HG02642 (cell line): ENCODE data around the gene SPATA2.
"Not testable (repeated sequence)": the region's sequence is repeated elsewhere in the genome, so short reads cannot be mapped to it uniquely, and the experiment has no call there.

Source experiments
- ATAC-seq: cut with Tn5 transposase; IDR thresholded peaks from one replicate; pipeline ENCODE4 v1.9.1; 2021; ENCODE audit warnings: mild to moderate bottlenecking; ENCODE audit not compliant: unreplicated experiment, poor library complexity

Gene SPATA2

DNA sequence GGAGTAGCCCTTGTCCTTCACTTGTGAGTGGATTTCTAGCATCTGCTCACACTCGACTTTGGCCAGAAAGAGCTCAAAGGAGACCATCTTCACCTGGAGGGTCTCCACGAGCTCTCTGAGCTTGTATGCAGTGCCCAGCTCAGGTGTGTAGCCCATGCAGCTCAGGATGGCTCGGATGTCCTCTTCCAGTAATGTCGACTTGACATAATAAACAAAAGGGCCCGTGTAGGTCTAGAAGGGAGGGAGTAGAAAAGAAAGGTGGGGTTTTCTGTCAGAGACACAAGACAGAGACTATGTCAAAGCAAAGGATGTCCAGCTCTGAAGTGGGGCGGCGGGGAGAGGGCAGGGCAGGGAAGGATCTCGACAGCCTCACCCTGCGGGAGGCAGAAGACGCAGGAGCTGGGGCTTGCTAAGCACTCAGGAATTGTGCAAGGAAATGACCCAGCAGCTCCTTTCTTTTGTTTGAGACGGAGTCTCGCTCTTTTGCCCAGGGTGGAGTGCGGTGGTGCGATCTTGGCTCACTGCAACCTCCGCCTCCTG lies 8.6 kb downstream of the SPATA2 start:
- ATAC-seq, result no peak

DNA sequence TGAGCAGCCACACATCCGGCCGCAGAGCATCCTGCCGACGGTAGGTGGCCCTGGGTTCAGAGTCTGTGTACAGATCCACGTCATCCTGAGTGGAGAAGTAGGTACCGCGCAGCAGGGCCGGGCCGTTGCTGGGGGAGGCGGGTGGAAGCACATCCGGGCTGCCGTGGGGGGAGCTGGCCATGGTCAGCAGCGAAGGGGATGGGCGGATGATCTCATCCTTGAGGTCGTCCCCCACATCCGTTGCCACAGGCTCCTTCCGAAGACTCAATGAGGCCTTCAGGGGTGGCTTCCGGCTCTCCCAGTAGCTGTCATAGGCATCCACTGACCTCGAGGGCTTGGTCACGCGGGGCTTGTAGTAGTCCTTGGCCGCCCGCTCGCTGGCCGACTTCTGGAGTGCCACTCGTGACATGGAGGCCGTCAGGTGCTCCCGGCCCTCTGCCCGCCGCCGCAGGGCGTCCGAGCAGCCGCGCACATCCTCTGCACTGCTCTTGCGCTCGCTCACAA lies 9.2 kb downstream of the SPATA2 start:
- ATAC-seq, result no peak

DNA sequence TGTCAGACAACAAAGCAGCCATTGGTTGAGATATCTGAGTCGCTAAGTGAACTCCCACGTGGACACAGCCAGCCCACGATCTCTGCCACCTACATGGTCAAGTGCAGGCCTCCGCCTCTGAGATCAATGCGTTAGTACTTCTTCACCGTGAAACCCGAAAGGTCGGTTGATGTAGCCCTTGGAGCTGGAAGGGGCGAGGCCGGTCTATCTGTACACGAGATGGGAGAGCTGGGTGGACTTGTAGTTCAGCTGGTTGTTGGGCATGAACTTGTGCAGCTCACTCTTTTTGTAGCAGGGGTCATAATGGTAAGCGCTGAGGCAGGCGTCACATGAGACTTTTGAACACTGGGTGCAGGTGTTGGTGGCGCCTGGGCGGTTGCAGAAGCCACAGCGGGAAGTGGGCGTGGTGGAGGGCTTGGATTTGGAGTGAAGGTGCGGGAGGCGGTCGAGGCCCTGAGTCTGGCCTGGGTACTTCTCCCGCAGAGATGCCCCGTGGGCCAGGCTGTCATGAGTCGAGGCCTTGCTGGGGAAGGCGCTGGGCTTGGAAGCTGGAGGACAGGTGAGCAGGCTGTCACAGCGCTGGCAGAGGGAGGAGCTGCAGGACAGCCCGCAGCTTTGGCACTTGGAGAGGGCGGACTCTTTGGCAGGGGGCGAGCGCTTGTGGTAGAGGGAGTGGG lies 9.8 kb downstream of the SPATA2 start:
- ATAC-seq, result no peak

DNA sequence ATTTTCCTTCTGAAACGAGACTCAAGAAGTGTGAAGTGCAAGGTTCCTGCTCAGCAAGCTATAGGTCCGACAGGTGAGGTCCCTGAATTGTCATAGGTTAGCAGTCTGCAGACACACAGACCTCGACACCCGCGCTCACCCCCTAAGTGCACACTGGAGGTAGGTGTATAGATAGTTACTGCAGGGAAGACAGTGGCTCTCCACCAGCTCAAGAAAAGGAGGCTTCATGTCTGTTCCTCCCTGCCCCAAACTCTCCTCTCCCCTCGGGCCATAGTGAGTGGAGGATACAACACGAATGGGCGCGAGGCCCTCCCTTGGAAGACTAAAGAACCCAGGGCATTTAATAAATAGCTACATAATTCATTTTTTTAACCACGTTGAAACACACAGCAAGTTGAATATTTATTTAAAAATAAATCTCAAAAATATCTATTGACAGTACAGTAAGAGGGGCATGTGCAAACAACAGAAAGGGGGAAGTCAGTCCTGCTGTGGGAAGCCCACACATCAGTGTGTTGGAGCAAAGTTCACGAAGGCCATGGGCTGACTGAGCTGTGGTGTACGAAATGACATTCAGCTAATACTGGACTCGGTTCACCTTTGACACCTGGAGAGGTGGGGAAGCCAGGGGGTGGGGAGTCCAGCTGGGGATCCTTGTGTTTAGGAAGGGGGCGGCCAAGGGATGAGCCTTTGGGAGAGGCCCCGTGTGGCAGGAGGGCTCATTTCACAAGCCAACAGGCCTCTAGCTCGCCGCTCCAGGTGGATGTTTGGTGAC lies 10.7 kb downstream of the SPATA2 start:
- ATAC-seq, result no peak

DNA sequence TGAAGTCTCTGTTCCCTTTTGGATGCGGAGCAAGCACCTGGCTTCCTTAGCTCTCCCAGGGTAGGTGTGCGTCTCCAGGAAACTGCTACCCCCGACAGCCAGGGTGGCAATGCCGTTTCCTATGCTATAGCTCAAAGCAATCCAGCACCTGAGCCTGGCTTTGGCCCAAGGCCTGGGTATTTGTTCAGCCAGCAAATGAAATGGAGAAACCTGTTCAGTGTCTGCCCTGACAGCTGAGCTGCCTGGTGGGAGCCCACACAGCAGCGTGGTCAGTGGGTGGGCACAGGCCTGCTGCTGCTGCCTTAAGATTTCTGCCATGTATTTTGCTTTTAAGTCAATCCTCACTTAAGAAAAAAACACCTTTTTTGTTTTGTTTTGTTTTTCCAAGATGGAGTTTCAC lies 13.7 kb downstream of the SPATA2 start:
- no peak for ATAC-seq

DNA sequence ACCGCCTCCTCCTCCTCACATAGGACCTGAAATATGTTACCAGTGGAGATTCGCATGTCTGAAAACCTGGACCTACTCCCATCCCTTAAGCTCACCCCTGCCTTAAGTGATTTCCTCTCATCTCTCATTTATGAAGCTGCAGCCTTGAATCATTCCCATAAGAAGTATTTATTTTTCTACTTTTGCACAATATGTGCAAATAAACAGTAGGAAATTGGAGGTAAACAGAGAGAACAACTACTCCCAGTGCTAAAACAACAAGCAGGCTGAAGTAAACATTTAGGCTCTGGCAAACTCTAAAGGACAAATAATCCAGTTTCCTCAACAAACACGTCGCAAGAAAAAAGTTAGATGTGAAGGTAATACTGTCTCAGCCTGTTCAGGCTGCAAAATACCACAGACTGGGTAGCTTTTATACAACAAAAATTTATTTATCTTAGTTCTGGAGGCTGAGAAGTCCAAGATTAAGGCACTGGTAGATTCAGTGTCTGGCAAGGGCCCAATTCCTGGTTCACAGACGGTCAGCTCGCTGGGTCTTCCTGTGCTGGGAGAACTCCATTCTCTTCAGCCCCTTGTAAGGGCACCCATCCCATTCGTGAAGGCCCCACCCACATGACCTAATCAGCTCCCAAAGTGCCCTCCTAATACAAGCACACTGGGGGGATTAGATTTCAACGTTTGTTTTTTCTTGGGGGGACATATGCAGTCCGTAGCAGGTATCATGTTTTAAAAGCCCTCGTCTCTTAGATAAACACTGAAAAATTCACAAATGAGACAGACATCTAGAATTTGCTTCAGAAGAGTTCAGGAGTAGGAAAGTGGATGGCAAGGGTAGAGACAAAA lies 15.6 kb downstream of the SPATA2 start:
- no peak for ATAC-seq

DNA sequence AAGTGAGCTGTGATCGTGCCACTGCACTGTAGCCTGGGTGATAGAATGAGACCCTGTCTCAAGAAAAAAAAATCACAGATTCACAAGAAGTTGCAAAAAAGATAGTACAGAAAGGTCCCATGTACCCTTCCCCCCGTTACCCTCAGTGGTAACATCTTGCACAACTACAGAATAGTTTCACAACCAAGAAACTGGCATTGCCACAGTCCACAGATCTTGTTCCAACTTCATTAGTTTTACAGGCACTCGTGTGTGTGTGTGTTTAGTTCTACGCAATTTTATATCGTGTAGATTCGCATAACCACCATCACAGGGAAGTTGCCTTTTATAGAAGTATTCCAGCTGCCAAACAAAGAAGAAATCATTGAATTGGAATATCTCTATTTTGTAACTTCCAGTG lies 19.1 kb downstream of the SPATA2 start:
- no peak for ATAC-seq

DNA sequence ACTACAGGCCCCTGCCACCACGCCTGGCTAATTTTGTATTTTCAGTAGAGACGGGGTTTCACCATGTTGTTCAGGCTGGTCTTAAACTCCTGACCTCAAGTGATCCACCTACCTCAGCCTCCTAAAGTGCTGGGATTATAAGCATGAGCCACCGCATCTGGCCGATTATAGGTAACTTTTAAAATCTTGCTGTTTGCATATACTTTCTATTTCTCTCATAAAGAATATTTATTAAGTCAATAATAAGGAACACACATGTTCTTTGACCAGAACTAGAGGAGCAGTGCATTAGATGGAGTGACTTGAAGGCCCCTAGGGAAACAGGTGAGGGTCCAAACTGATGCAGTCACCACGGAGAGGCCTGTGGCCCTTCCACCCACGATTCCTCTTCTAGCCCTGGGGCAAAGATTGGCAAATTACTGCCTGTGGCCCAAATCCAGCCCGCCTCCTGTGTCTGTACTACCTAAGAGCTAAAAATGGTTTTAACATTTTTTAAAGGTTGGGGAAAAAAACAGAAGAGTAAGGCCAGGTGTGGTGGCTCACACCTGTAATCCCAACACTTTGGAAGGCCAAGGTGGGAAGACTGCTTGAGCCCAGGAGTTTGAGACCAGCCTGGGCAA lies 19.7 kb downstream of the SPATA2 start:
- not testable (repeated sequence) for ATAC-seq

DNA sequence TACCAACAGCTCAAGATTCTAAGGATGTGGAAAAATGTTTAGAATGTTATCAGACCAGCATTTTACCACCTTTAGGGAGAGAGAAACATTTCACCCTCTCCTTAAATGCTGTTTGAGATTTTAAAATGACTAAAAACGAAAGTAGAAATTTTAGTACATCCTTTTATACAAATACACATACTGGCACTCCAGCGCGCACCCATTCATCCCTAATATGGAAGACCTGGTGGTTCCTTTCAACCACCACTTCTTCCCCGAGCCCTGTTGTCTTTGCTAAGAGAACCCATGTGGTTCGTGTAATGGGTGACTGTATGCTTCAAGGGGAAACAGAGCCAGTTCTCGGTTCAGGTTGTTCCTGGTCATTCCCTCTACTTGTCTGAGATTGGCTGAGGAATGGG lies 21.3 kb downstream of the SPATA2 start:
- ATAC-seq, result no peak

DNA sequence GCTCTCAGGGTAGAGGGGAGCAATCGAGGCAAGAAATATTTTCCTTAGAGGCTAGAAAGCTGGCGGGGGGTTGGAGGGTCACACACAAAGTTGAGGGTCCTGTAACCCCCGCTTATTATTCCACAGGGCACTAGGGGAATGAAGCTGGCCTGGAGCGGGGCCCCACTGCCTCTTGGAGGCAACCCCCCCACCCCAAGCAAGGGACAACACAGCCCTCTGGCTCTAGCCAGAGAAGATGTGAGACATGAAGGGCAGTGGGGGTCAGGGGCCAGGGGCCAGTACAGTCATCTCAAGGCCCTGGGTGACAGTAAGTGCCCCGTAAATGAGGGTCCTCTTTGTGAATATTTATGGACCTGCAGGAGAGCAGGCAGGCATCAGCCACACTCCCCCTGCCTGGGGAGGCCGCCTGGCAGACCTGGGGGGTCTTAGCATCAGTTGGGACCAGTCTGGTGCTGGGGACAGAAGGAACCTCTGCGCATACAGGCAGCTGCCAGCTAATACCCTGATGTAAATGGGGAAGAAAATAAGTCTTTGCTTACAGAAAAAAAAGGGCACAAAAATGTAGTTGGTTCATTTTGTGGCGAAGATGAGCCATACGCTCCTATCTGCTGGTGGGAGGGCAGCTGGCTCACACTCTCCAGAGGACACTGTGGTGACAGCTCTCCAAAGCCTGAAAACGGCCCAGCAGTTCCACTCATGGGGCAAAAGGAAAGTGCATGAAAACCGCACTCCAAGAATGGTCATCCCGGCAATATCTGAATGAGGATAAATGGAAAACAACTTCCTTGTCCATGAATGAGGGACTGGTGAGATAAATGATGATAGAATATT lies 21.9 kb downstream of the SPATA2 start:
- ATAC-seq, result no peak

DNA sequence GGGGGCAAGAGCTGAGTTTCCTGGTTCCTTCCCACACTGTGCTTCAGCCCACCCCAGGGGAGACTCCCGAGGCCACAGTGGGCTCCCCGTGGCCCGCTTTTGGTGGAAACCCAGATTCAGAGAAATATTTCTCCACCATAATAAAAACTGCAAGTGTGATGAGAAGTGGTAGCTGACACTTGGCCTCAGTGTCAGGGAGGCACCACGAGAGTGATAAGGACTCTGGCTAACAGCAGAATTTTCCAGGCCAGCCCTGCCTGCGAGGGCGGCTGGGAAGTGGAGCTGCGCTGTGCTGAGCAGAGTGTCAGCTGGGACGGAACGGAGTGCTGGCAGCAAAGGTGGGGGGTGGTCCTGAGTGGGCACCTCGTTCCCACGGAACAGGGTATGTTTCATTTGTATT lies 22.5 kb downstream of the SPATA2 start:
- no peak for ATAC-seq

DNA sequence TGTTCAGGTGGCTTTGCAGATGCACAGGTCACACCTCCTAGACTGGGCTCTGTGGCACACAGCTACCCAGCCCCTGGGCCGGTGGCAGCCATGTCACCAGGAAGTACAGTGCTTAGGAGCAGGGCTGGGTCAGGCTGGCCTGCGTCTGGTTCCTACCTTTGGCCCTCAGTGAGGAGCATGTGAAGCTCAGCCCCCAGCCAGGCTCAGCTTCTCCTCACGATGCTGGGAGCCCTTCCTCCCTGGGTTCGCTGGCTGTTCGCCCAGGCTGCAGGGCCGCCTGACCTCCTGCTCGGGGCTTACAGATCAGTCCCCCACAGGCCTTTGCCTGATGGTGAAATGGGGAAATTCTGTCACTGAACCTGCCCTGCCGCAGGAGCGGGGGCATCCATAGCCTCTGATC lies 23.1 kb downstream of the SPATA2 start:
- ATAC-seq, result no peak

DNA sequence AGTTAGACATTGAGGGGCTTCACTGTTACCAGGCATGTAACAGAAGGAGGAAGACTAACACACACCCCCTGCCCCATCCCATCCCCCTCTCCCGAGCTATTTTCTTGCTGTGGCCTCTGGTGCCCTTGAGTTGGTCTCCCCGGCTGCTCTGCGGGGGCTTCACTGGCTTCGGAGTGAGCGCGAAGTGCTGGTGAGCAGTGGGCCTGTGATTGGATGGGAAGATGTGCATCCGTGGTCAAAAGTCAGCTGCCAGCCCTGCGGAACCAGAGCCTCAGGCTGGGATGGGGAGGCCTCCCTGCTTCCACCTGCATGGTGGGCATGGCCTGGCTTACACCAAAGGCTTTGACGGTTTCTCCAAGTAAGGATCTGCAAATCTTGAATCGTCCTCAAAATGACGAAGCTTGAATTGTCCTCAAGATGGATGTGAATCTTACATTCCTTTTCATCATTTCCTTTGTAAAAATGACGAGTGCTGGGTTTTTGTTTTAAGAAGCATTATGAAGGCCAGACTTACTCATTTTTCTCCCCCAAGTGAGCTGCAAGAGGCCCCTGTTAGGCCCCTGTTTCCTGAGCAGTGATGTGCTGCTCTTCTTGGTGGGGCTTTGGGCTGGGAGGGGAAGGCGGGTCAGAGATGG lies 23.7 kb downstream of the SPATA2 start:
- ATAC-seq, result no peak

DNA sequence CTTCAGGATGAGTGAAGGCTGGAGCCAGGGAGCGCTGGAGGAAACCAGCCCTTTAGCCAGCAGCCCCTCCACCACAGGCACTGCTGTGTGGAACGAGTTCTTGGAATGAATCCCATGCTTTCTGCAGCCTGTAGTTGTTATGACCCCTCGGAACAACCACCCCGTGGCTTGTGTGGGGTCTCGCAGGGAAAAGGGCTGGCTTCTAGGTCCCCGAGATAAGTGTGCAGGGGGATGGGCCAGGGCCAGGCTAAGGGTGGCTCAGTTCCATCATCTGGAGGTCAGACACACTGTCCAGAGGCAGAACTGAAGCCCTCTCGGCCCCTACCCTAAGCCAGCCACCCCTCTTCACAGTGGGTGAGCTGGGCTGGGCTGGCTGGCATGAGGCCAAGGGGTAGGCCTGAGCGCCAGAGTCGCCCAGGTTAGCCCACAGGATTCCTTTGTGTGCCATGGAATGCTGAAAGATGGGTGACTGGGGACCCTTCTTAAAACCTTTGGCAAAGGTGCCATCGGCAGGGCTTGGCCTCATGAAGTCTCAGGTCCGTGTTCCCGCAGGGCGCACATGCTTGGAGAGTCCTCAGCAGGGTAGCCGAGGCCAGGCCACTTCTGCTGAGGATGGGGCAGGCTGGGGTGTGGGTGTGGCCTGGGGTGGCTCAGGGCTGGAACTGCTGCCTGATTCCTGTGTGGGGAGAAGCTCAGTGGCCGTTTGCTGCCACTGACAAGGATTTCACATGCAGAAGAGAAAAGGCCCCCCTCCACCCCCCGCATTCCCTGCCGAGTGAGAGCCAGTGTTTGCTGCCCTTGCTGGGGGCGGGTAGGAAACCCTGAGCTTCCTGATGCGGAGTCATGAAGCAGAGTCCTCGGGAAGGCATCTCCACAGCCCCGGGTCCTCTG lies 24.6 kb downstream of the SPATA2 start:
- ATAC-seq, result no peak

DNA sequence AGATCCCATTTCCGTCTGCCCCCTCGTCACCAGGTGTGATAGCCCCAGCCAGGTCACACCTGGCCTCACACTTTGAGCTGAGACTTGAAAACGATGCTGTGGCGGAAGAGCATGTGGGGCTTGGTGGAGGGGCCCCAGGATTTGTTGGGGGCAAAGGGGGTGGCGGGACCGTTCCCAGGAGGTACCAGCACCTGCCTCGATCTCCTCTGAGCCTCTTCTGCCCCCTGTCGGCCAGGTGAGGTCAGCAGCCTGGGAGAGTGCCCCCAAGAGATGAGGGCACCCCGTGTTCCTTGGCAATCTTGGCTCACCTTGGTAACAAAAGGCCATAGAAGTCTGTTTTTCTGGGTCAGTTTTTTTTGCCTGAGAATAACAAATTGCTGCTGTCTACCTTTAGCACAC lies 25.4 kb downstream of the SPATA2 start:
- ATAC-seq, result no peak

DNA sequence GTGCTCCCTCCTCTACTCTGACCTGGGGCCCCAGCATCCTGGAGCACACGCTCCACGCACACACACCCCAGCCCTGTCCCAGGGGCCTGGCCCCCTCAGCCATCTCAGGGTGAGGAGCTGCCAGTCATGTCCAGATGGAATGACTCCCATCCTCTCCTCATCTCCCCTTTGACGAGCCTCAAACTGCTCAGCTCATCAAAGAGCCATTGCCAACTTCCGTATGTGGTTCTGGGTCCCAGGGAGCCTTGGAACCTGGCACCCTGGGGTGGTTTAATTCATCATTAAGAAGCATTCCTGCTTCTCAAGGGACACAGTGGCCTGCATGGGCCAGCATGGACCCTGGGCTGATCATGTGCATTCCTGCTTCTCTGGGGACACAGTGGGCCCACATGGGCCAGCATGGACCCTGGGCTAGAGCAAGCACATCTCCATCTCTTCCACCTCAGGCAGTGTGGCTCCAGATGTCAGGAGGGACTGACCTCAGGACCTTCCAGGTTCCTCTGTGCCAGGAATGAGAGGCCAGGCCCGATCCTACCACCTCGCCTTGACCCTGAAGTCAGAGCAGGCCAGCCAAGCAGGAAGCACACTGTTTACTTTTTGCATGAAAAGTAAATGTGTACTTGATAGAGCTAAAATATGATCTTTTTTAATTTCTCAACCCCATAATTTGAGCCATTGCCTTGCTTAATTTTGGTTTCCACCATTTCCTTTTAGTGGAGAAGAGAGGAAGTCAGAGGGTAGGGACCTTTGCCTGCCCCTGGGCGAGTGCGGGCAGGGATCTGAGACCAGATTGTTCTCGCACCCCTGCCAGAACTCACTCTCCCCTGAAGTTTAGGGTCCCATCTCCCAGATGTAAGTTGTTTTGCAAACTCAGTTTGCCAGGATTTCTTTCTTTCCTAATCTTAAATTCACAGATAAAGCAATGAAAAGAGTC lies 26.1 kb downstream of the SPATA2 start:
- ATAC-seq, result no peak
